Upper lobe of left lung (tissue), 4 donors: Measurements from ENCODE around the gene STX10.

Source experiments
- POLR2A ChIP-seq, 4 donors: fragments of 450-650 bp; IDR thresholded peaks; one replicate each; pipeline ENCODE4 v1.5.1; 2016 to 2017; ENCODE audit warnings: antibody characterized with exemption in 4 of 4, mild to moderate bottlenecking in 2 of 4
- POLR2AphosphoS5 ChIP-seq, 2 donors: sonication (generic); formaldehyde crosslinking; IDR thresholded peaks; one replicate each; pipeline ENCODE4 v1.5.1; 2017; ENCODE audit warnings: antibody characterized with exemption in 2 of 2
- TF ChIP-seq, protein P1 (sequence below), 6 experiments: fragments of 450-650 bp in 4 of 6; fragments of 200-600 bp in 2 of 6; sonication (generic) in 2 of 6; IDR thresholded peaks; one replicate each; pipeline ENCODE4 v1.5.1; 2016 to 2019; ENCODE audit warnings: antibody characterized with exemption in 6 of 6

DNA sequence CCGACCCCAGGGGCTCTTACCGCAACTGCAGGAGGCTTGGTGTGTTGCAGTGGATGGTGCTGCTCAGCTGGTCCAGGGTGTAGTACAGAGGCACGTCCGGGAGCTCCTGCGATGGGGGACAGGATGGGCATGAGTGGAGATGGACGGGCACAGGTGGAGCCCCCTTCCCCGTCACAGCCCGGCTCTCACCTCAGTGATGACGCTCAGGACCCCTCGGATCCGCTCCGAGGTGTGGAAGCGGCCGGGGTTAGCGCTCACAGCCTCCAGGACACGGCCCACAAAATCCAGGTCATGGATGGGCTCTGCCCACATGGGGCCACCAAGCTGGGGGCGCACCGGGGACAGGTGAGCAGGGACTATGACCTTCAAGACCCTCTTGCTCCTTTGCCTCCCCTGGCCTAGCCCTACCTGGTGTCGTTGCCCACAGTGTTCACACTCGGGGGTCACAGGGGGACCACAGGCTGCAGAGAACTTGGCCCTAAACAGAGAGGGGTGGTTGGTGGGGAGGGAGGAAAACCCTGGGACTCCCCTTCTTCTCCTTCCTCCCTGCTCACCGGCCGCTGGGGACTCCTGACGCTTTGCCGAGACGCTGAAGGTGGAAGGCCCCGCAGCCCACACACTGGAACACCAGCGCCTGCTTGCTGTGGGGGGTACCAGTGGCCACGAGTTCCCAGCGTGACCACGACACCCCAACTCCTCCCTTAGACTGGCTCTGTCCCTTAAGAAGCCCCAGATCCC, 40.6 kb downstream of the STX10 start:
- TF ChIP-seq, protein P1, sequence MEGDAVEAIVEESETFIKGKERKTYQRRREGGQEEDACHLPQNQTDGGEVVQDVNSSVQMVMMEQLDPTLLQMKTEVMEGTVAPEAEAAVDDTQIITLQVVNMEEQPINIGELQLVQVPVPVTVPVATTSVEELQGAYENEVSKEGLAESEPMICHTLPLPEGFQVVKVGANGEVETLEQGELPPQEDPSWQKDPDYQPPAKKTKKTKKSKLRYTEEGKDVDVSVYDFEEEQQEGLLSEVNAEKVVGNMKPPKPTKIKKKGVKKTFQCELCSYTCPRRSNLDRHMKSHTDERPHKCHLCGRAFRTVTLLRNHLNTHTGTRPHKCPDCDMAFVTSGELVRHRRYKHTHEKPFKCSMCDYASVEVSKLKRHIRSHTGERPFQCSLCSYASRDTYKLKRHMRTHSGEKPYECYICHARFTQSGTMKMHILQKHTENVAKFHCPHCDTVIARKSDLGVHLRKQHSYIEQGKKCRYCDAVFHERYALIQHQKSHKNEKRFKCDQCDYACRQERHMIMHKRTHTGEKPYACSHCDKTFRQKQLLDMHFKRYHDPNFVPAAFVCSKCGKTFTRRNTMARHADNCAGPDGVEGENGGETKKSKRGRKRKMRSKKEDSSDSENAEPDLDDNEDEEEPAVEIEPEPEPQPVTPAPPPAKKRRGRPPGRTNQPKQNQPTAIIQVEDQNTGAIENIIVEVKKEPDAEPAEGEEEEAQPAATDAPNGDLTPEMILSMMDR (IDR thresholded peaks at IDR 0.05) = no peak
- TF ChIP-seq POLR2A (IDR thresholded peaks at IDR 0.05) (no peak), POLR2AphosphoS5 (IDR thresholded peaks at IDR 0.05) (no peak)
